Heart right ventricle (tissue), 16 donors: Measurements from ENCODE around the gene NEU4. TPM values are rescaled to one million over a fixed set of nuclear protein-coding genes. Genes with fewer than 3 reads are reported as not detected.

Source experiments
- ATAC-seq, 8 donors: fragments of 200-7000 bp; cut with Tn5 transposase; one replicate each; pipeline ENCODE4 v1.9.1; 2020; ENCODE audit warnings: mild to moderate bottlenecking in 8 of 8, moderate library complexity in 8 of 8, moderate number of reproducible peaks in 1 of 8
- DNase-seq, 2 donors: peaks; one replicate each; pipeline ENCODE4 v3.0.0-alpha.2; 2020
- H3K27ac ChIP-seq, 10 donors: fragments of 200-600 bp; sonication (generic) in 2 of 10; one replicate each; pipeline versions ENCODE4 v1.5.0 to v1.8.0; 2020 to 2022; ENCODE audit warnings: mild to moderate bottlenecking in 3 of 10
- H3K27me3 ChIP-seq, 7 donors: fragments of 200-600 bp; one replicate each; pipeline ENCODE4 v1.8.0; 2021 to 2022; ENCODE audit warnings: mild to moderate bottlenecking in 2 of 7
- H3K36me3 ChIP-seq, 9 donors: fragments of 200-600 bp; sonication (generic) in 1 of 9; one replicate each; pipeline versions ENCODE4 v1.5.0 to v1.8.0; 2020 to 2022; ENCODE audit warnings: mild to moderate bottlenecking in 2 of 9
- H3K4me1 ChIP-seq, 9 donors: fragments of 200-600 bp; sonication (generic) in 1 of 9; one replicate each; pipeline versions ENCODE4 v1.5.0 to v1.8.0; 2020 to 2022; ENCODE audit warnings: mild to moderate bottlenecking in 4 of 9
- H3K4me3 ChIP-seq, 10 donors: fragments of 200-600 bp; sonication (generic) in 2 of 10; one replicate each; pipeline versions ENCODE4 v1.5.0 to v1.8.0; 2020 to 2022; ENCODE audit warnings: mild to moderate bottlenecking in 7 of 10, moderate library complexity in 2 of 10
- H3K9me3 ChIP-seq, 11 donors: fragments of 200-600 bp in 10 of 11; sonication (generic) in 2 of 11; one replicate each; pipeline versions ENCODE4 v1.5.0 to v1.8.0; 2013 to 2022; ENCODE audit warnings: mild to moderate bottlenecking in 2 of 11, control low read depth in 1 of 11, moderate library complexity in 1 of 11
- CTCF ChIP-seq, 9 donors: fragments of 200-600 bp; sonication (generic) in 2 of 9; IDR thresholded peaks; one replicate each; pipeline versions ENCODE4 v1.5.0 to v1.8.0; 2021 to 2022; ENCODE audit warnings: antibody characterized with exemption in 9 of 9, mild to moderate bottlenecking in 5 of 9, moderate library complexity in 1 of 9
- WGBS, 2 donors: extraction: QIAGEN DNeasy Blood & Tissue Kit; methylation state at CpG; one replicate each; pipeline ENCODE4 v1.1.7; 2013; ENCODE audit warnings: inconsistent platforms in 1 of 2; 5-methylcytosine and 5-hydroxymethylcytosine counted together
- intact Hi-C, 10 donors: fragments of 100-400 bp; cut with DNase I; formaldehyde crosslinking; loops; one replicate each; pipeline versions ENCODE4 v1.11.1 to v1.14.2; 2022
- polyA plus RNA-seq, 2 donors: library from polyadenylated mRNA; stranded (reverse); fragments of 200-250 nt; gene quantifications; one replicate each; pipeline ENCODE4 v1.2.3, GENCODE V29; 2013
- total RNA-seq, 10 donors: library from RNA; stranded (reverse); fragmentation: NEBNext Ultra II Directional in 3 of 10; extraction: Animal tissue kit (Norgen Biotek cat#: 25700) in 3 of 10; gene quantifications; one replicate each; pipeline versions ENCODE4 v1.2.1 to v1.2.4, GENCODE V29; 2021 to 2023
- donor health status: Arrhythmogenic right ventricular cardiomyopathy.
- donor health status: ischemic (EF 13 %, LVEDD 7.1; RV severe dilation, severe dysfunction).
- donor health status: healthy with polysubstance abuse.
- donor health status: DM: no; HTN: yes; CAD: no.
- donor health status: DM: no; HTN: no; CAD: no.
- donor health status: ischemic (EF 25% LVEDD 6.9; RV normal size, moderate dysfunction).
- donor health status: ischemic (EF 25% LVEDD 5.7; RV mildly dilated, moderate dysfunction).
- donor health status: healthy.
- donor health status: DM: yes; HTN: yes; CAD: no.
- donor health status: Ischemic cardiomyopathy.
- donor health status: ischemic (EF 35%, LVEDD 5.7; RV mildly dilated, moderate dysfunction).
- donor health status: nonischemic (EF 11% LVEDD 7.7; RV severe dilation, severe dysfunction).
- donor health status: DM: yes; HTN: yes; CAD: no.
- donor health status: PGD.
- donor health status: ischemic (EF 29% LVEDD 5.4; RV normal size, mild dysfunction).
- donor health status: nonischemic (EF 23%, LVEDD 6.1; RV moderate dilation, normal function).

NEU4 gene
- total and polyA plus RNA-seq, 12 donors, result 0.07 to 1.2 (median 0.46) TPM; not detected in 2

DNA sequence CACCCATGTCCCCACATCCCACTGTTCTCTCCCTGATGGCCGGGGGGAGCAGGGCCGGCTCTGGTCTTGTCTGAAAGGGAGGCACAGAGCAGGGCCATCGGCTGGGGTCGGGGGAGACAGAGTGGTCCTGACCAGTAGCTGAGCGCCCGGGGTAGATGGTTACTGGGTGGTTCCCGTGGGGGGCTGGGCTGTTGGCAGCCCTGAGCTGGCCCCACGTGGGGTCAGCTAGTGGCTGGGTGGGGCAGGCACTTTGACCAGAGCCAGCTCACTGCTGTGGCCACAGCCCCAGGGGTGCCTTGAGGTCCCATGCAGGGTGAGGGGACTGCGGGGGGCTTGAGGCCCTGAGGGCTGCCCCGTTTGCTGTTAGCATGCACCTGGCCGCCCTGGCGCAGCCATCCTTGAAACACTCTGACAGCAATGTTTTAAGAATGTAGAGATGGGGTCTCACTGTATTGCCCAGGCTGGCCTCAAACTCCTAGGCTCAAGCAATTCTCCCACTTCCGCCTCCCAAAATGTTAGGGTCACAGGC is 12.3 kb upstream of the NEU4 start:
- DNase-seq (no peak), ATAC-seq (no peak)
- Histone ChIP-seq H3K27me3 (no peaks in the 10 kb centered on the region), H3K4me1 (peaks cover 0 to 5% (median 0%) of the 10 kb centered on the region in 9 donors), H3K36me3 (no peaks in the 10 kb centered on the region), H3K9me3 (no peaks in the 10 kb centered on the region), H3K27ac (no peak overlapping the region), H3K4me3 (no peak overlapping the region)
- intact Hi-C loops, result no loop called here
- no peak for TF ChIP-seq CTCF (IDR thresholded peaks at IDR 0.05)
- WGBS, 2 donors, result 90 to 93% methylated on average over 13 of the region's 13 CpGs

DNA sequence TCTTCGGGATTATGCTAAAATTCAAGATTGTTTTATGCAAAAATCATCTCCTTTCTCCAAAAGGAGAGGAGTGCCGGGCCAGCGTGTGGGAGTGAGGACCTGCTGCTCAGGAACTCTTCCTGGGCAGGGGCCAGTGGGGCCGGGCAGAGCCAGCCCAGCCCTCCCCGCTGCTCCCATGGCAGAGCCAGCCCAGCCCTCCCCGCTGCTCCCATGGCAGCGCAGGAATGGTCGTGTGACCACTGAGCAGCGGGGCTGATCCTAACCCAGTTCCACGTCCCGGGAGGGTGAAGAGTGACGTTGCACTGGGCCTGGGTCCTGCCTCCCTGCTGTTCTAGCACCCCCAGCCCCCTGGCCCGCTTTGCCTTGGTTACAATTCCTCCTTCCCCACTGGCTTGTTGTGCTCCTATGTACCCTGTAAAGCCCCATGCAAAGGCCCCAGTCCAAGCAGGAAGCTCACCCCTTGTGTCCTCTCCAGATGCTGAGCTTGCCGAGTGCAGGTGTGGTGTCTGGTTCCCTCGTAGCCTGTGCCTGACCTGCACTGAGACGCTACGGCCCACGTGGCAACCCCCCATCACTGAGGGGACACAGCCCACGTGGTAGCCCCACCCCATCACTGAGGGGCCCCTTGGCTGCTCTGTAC is 11.4 kb upstream of the NEU4 start:
- no peak overlapping the region for H3K27ac ChIP-seq
- no peak overlapping the region for H3K4me3 ChIP-seq
- H3K27me3 ChIP-seq, result peaks cover 0 to under 1% (median under 1%) of the 10 kb centered on the region in 7 donors
- H3K9me3 ChIP-seq, result no peaks in the 10 kb centered on the region
- DNase-seq (no peak), ATAC-seq (no peak)
- H3K36me3 ChIP-seq, result no peaks in the 10 kb centered on the region
- WGBS, 2 donors, result 78 to 82% methylated on average over 18 to 19 of the region's 19 CpGs
- H3K4me1 ChIP-seq, result no peaks in the 10 kb centered on the region
- no peak for TF ChIP-seq CTCF (IDR thresholded peaks at IDR 0.05)
- intact Hi-C loops, result no loop called here

GRCh38 chr2:241798081-241798630 is 10.8 kb upstream of the NEU4 start:
- ATAC-seq, result no peak
- no peak for DNase-seq

More at GRCh38 chr2:241798081-241798630, 10.8 kb upstream of the NEU4 start:
- Histone ChIP-seq H3K4me1 (peaks cover 0 to 4% (median 4%) of the 10 kb centered on the region in 9 donors), H3K4me3 (no peak overlapping the region), H3K9me3 (no peaks in the 10 kb centered on the region), H3K36me3 (no peaks in the 10 kb centered on the region), H3K27me3 (peaks cover 0 to 7% (median 6%) of the 10 kb centered on the region in 7 donors), H3K27ac (no peak overlapping the region)
- intact Hi-C loops, result no loop called here
- TF ChIP-seq CTCF (IDR thresholded peaks at IDR 0.05), result no peak
- WGBS, 2 donors, result 85 to 88% methylated on average over 14 of the region's 14 CpGs
